Left ventricle myocardium superior (tissue), 1 donor: ENCODE data around the gene KRT17. TPM values are rescaled to one million over a fixed set of nuclear protein-coding genes. Genes with fewer than 3 reads are reported as not detected.

Experiments used
- ATAC-seq: fragments of 200-7000 bp; cut with Tn5 transposase; one replicate; pipeline ENCODE4 v1.9.1; 2020; ENCODE audit warnings: mild to moderate bottlenecking, moderate library complexity
- DNase-seq: peaks from one replicate; pipeline ENCODE4 v3.0.0-alpha.2; 2020
- intact Hi-C: fragments of 100-400 bp; cut with micrococcal nuclease; formaldehyde crosslinking; loops from one replicate; pipeline ENCODE4 v1.11.0; 2022
- long read RNA-seq: library from polyadenylated mRNA; unstranded; transcript quantifications from one replicate; pipeline ENCODE4 v2.0.0, GENCODE V29; 2021
- total RNA-seq: library from RNA; stranded (reverse); fragmentation: NEBNext Ultra II Directional; extraction: Animal tissue kit (Norgen Biotek cat#: 25700); gene quantifications from one replicate; pipeline ENCODE4 v1.2.1, GENCODE V29; 2021
- donor health status: DM: no; HTN: yes; CAD: no; lungs with severe emphysema.

The KRT17 gene
- not detected for total RNA-seq
- long read RNA-seq = 0 reads

DNA sequence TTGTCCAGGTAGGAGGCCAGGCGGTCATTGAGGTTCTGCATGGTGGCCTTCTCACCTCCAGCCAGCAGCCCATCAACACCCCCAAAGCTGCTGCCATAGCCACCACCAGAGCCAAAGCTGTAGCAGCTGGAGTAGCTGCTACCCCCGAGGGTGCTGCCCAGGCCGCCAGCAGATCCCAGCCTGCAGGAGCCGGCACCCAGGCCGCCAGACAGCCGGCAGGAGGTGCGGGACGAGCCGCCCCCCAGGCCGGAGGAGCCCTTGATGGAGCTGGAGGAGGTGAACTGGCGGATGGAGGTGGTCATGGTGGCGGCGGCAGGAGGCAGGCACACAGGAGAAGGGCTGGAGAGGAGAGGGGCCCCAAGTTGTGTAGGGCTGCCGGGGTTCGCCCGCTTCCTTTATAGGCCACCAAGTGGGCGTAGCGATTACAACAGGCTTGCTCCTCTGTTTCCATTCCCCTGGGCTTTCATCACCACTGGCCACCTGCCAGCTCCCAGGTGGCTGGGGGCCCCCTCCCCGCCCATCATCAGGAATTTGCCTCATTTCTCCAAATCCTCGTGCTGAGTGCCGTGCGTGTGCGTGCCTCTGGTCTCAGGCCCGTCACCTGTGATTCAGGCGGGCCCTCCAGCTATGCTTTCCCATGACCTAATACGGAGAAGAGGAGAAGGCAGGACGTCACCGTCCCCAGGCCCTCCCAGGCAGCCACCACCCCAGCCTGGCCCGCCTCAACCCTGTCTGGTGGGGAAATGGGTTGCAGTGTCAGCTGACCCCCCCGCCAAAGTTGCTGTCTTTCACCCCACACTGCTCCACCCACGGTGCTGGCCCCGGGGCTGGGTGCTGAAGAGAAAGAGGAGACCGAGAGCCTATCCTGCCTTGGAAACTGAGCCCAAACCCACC lies at the start of gene KRT17:
Gene KRT17, minus strand, starts transcription at position 368 of the 894 bp plus-strand sequence. Its CDS starts 66 bp downstream, at position 302.
- no peak for ATAC-seq
- intact Hi-C loops = no loop called here
- no peak for DNase-seq

GRCh38 chr17:41672153-41672552 lies 47.8 kb upstream of the KRT17 start:
- intact Hi-C loops = no loop called here
- ATAC-seq (no peak), DNase-seq (no peak)

GRCh38 chr17:41667280-41668041 lies 43.1 kb upstream of the KRT17 start:
- intact Hi-C loops = no loop called here
- DNase-seq = no peak
- ATAC-seq = no peak

DNA sequence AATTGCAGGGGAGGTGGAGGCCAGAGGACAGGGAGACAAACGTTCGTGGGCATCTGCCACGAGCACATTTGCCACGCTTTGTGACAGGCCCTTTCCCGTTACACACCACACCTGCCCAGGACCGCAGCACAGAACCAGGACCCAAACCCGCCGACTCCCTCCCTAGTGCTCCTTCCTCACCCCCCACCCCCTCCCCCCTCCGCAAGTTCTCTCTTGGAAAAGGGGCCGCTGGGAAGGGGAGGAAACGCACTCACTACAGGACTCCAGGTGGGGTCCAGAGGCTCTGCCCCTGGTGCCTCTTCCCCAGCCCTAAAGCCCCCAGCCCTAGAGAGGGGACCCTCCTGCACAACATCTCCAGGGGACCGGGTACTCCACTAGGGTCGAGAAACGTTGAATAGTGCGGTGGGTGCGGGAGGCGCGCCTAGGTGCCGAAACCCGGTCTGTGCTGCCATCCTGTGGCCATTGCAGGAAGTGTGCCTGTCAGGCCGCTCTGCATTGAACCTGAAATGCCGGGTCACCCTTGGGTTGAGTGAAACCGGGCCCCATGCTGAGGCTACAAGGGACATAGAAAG lies 42.4 kb upstream of the KRT17 start:
- DNase-seq (peak; percentile 91), ATAC-seq (peak; percentile 84)
- intact Hi-C loops = no loop called here

DNA sequence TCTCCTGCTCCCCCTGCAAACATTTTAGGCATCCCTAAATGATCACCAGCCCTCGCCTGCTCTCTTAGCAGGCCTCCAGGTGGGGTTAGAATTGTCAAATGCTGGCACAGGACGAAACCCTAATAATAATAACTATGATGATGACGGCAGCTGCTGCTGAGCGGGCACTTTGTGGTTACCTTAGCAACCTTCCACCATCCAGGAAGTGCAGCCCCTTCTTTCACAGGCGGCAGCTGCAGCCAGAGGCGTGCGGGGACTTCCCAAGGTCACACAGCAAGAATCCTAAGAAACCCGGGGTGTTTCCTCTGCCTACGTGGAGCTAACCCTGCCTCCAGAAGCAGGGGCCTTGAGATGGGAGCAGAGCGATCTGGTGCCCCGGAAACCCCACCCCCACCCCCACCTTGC lies 41.9 kb upstream of the KRT17 start:
- DNase-seq (no peak), ATAC-seq (peak; percentile 15)
- intact Hi-C loops = no loop called here

DNA sequence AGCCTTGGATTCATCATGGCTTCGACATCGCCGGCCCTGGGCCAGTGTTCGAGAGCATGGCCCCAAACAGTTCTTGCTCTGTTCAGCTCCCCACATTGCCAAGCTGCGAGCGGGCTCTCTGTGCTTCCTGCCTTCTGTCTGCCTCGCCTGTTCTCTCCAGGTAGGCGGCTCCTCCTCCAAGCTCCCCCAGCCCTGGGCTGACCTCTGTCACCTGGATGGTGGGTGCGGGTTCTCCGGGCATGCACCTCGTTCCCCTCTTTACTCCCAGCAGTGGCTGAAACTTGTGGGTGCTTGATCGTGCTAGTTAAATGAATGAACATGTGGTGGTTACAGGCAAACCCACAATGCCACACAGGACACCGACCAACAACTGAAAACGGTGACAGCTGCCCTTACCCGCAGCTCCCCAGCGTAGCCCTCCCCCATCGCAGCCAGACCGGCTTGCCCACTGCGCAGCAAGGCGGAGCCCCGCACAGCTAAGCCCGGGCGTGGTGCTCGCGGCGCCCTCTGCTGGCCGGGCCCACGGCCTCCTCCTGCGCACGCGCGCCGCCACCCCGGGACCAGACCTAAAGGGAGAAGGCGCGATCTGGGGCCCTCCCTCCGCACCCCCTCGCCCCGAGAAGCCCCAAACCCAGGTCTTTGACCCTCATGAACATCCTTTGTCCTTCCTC lies 41.3 kb upstream of the KRT17 start:
- intact Hi-C loops = no loop called here
- DNase-seq = peak; percentile 94
- peak; percentile 96 for ATAC-seq

GRCh38 chr17:41664587-41665565 lies 40.5 kb upstream of the KRT17 start:
- ATAC-seq (no peak), DNase-seq (no peak)
- intact Hi-C loops = no loop called here

DNA sequence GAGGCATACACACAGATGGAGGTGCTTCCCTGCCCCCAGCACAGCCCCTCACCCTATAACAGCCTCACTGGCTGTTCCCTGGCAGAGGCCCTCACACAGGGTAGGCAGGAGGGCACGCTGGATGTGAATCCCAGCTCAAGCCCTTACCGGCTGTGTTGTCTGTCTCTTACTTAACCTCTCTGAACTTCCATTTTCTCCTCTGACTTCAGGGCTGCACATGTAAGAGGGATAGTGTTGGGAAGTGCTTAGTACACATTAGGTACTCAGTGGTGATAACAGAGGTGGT lies 39.7 kb upstream of the KRT17 start:
- no peak for ATAC-seq
- DNase-seq = no peak
- intact Hi-C loops = no loop called here

DNA sequence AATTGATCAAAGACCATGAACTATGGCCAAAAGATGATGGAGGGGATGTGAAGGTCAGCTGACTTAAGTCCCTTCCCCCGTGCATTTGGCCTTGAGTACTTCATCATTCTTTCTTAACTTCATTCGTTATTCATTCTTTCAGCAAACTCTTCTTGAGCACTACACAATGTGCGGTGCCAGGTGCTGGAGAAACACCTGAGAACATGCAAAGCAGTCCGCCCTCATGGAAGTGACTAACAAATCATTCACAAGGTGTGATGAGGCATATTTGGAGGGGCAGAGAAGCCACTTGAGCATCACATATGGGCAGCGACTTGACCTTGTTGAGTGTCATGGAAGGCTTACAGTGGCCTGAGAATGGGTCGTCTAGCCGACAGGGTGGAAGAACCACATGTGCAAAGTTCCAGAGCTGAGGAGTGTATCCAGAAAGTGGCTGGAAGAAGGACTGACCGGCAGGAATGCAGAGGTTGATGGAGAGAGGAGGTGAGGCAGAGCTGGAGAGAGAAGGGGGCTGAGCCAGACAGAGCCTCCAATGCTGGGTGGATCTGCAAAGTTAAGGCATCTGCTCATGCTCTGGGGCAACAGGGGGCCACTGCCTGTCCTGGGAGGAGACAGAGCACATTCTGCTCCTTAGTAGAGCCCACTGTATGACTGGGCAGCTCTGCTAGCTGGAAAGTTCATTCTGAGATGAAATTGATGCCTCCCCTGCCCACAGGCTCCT lies 39.2 kb upstream of the KRT17 start:
- DNase-seq (no peak), ATAC-seq (no peak)
- intact Hi-C loops = no loop called here

GRCh38 chr17:41660221-41660711 lies 35.9 kb upstream of the KRT17 start:
- intact Hi-C loops = no loop called here
- no peak for DNase-seq
- no peak for ATAC-seq

- intact Hi-C loops = loop anchor here (10.0 kb wide), 1 partner anchor 755 kb away; no protein-coding TSS in a partner anchor
- no peak for DNase-seq
- no peak for ATAC-seq
Measured at GRCh38 chr17:41659427-41660212, 35.2 kb upstream of the KRT17 start.

DNA sequence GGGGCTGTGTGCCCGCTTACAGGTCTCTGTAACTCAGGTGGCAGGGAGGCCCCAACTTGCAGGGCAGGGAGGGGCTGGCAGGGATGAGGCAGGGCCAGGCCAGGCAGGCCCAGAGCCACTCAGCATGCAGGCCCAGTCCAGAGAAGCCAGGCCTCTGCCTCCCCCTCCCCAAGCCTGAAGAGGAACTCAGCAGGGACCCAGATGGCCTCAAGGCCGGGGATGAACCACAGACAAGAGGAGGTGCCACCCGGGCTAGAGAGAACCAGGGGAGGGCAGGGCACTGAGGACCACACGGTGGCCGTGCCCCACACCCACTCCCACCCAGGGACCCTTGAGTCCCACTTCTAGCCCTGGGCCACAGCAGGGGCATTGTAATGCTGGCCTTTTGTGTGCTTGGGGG lies 34.5 kb upstream of the KRT17 start:
- ATAC-seq (no peak), DNase-seq (no peak)
- intact Hi-C loops = loop anchor here (10.0 kb wide), 1 partner anchor 754 kb away; no protein-coding TSS in a partner anchor

- ATAC-seq (no peak), DNase-seq (no peak)
- intact Hi-C loops = loop anchor here (10.0 kb wide), 1 partner anchor 753 kb away; no protein-coding TSS in a partner anchor
Measured at GRCh38 chr17:41657936-41658335, 33.6 kb upstream of the KRT17 start.

DNA sequence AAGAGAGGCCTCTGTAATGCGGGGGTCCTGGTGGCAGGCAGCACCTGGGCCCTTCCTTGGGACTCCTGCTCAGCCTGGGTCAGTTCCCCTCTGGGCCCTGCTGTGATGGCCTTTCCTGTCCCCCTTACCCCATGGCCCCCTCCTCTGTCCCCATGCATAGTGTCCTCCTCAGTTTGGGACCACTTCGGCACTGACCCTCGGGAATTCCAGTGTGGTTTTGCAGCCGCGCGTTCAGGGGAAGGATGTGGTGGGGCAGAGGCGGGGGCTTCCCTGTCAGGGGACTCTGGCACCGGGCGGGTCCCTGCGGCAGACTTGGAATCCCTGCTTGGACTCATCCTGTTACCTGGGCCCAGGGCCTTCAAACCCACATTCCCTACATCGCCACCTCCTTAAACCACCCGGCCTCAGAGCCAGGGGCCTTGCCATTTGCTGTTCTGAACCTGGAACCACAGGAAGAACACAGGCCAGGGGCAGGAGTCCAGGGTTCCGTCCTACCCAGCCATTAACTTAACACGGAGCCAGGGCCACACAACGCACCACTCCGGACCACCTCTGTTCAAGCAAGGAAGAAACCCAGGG lies 32.9 kb upstream of the KRT17 start:
- intact Hi-C loops = loop anchor here (10.0 kb wide), 1 partner anchor 752 kb away; no protein-coding TSS in a partner anchor
- no peak for DNase-seq
- no peak for ATAC-seq

DNA sequence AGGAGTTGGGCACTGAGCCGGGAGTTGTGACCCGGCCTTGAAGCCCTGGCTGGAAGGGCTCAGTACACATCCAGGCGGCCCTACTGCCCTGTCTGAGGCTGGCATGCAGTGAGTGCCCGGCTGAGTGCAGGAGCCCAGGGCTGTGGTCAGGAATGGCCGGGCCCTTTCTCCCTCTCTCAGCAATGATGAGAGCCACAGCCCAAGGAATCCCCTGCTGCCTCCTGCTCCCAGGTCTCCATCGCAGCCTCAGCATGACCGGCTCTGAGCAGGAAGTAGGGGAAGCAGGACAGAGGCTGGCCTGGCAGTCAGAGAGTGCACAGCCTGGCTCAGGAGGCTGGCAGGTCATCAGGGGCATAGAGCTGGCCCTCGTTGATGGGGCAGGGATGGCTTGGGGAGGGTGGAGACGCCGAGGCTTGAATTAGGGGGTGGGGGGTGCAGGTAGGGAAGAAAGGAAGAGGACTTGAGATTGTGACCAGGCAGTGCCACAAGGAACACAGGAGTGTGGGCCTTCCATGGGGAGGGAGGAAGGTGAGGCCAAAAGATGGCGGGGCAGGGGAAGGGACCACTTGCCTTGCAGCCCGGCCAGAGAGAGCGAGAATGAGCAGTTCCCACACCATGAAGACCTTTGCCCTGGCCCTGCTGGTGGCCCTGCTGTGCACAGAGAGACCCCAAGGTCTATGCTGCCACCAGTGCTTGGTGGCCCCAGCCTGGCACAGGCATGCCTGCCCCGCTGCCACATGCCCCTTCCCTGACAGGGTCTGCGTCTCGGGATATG lies 32.1 kb upstream of the KRT17 start:
- intact Hi-C loops = loop anchor here (10.0 kb wide), 1 partner anchor 752 kb away; no protein-coding TSS in a partner anchor
- DNase-seq = no peak
- ATAC-seq = no peak
